OCI-LY7 (cell line): Measurements from ENCODE around the gene ATP11A. TPM values are rescaled to one million over a fixed set of nuclear protein-coding genes. Genes with fewer than 3 reads are reported as not detected.

Experiments used
- BruUV-seq: library from RNA; stranded (reverse); fragments of 400-500 nt; replicated peaks from 2 replicates; lab custom pipeline; 2021; lab: Mats Ljungman, UMichigan
- CTCF ChIA-PET: fragments of 300-600 bp; sonication (Branson Sonifier 250); formaldehyde crosslinking; loops from one replicate; lab custom pipeline; 2022; ENCODE audit warnings: antibody characterized with exemption; ENCODE audit not compliant: unreplicated experiment; lab: Charles Lee
- POLR2A ChIA-PET: fragments of 300-600 bp; sonication (Branson Sonifier 250); formaldehyde crosslinking; loops from one replicate; lab custom pipeline; 2022; ENCODE audit warnings: antibody characterized with exemption; lab: Charles Lee
- DNase-seq: peaks from one replicate; pipeline ENCODE4 v3.0.0-alpha.2; 2015; ENCODE audit warnings: low spot score
- H2AFZ ChIP-seq: fragments of 200-600 bp; sonication (generic), shearing (Covaris generic); 2 replicates; pipeline ENCODE4 v1.6.1; 2014; ENCODE audit warnings: mild to moderate bottlenecking, antibody characterized with exemption, low read length, moderate library complexity
- H3K27ac ChIP-seq: fragments of 200-600 bp; sonication (generic); 2 replicates; pipeline ENCODE4 v1.5.1; 2014; ENCODE audit warnings: mixed run types, low read depth, mild to moderate bottlenecking, moderate library complexity, low read length, inconsistent platforms; ENCODE audit not compliant: poor library complexity, severe bottlenecking
- H3K36me3 ChIP-seq: fragments of 200-600 bp; sonication (generic); 2 replicates; pipeline ENCODE4 v1.6.1; 2014; ENCODE audit warnings: mild to moderate bottlenecking, antibody characterized with exemption, low read length, moderate library complexity, mixed read lengths; ENCODE audit not compliant: insufficient read depth
- H3K4me1 ChIP-seq: fragments of 200-600 bp; sonication (generic); 2 replicates; pipeline ENCODE4 v1.5.1; 2014; ENCODE audit warnings: mild to moderate bottlenecking, low read length; ENCODE audit not compliant: insufficient read depth, poor library complexity, severe bottlenecking
- H3K4me2 ChIP-seq: fragments of 200-600 bp; sonication (generic); 2 replicates; pipeline ENCODE4 v1.6.1; 2014; ENCODE audit warnings: mild to moderate bottlenecking, low read length
- H3K4me3 ChIP-seq: fragments of 200-600 bp; sonication (generic); 2 replicates; pipeline ENCODE4 v1.5.1; 2014; ENCODE audit warnings: mild to moderate bottlenecking, low read depth, low read length; ENCODE audit not compliant: poor library complexity, severe bottlenecking
- H3K79me2 ChIP-seq: fragments of 200-600 bp; sonication (generic); 2 replicates; pipeline ENCODE4 v1.6.1; 2016; ENCODE audit warnings: low read depth, mild to moderate bottlenecking, low read length, moderate library complexity, mixed read lengths; ENCODE audit not compliant: insufficient read depth
- H3K9me2 ChIP-seq: fragments of 200-600 bp; sonication (generic); 2 replicates; pipeline ENCODE4 v1.6.1; 2016; ENCODE audit warnings: mild to moderate bottlenecking, low read length, mixed read lengths; ENCODE audit not compliant: insufficient read depth
- H3K9me3 ChIP-seq: fragments of 200-600 bp; sonication (generic); 2 replicates; pipeline ENCODE4 v1.6.1; 2014; ENCODE audit warnings: mild to moderate bottlenecking, mixed run types, low read length, mixed read lengths
- H4K20me1 ChIP-seq: fragments of 200-600 bp; sonication (generic); 2 replicates; pipeline ENCODE4 v1.6.1; 2014; ENCODE audit warnings: mild to moderate bottlenecking, antibody characterized with exemption, low read length, moderate library complexity, mixed read lengths; ENCODE audit not compliant: insufficient read depth
- CTCF ChIP-seq: fragments of 200-600 bp; sonication (generic); conservative IDR thresholded peaks from 2 replicates; pipeline ENCODE4 v1.5.1; 2014; ENCODE audit warnings: mild to moderate bottlenecking, antibody characterized with exemption, low read length, moderate library complexity, mixed read lengths
- EZH2phosphoT487 ChIP-seq: fragments of 200-600 bp; sonication (generic); IDR thresholded peaks from 2 replicates; pipeline ENCODE4 v1.6.1; 2018; ENCODE audit warnings: low read depth, borderline replicate concordance, mild to moderate bottlenecking, mixed run types, antibody characterized with exemption, low read length, moderate library complexity, mixed read lengths
- intact Hi-C: fragments of 100-400 bp; cut with micrococcal nuclease; formaldehyde crosslinking; loops from one replicate; pipeline ENCODE4 v1.10.0; 2022; ENCODE audit not compliant: unreplicated experiment
- total RNA-seq, 2 experiments: library from RNA; depleted of rRNA in 1 of 2; stranded (reverse); fragments of >200 nt in 1 of 2; shearing (Covaris generic) in 1 of 2; gene quantifications; 2 replicates each; pipeline ENCODE4 v1.2.3, GENCODE V29; 2014 to 2022

Gene ATP11A
- total RNA-seq, 2 experiments from 2014 or later, result 8.8 to 23.1 TPM

GRCh38 chr13:112720814-112721197, 31.0 kb downstream of the ATP11A start:
- ChIA-PET CTCF (no interaction called here), POLR2A (no interaction called here)
- H4K20me1 ChIP-seq, result no peaks in the 10 kb centered on the region

GRCh38 chr13:112721198-112722104, 31.6 kb downstream of the ATP11A start:
- no peak overlapping the region for H2AFZ ChIP-seq
- H3K79me2 ChIP-seq, result no peaks in the 10 kb centered on the region
- BruUV-seq, result no TSS peak
- H3K9me3 ChIP-seq, result no peaks in the 10 kb centered on the region
- DNase-seq, result no peak
- POLR2A ChIA-PET, result no interaction called here
- TF ChIP-seq EZH2phosphoT487 (no peak), CTCF (no peak)
- H3K27ac ChIP-seq, result no peak overlapping the region
- no peaks in the 10 kb centered on the region for H3K4me1 ChIP-seq
- intact Hi-C loops, result no loop called here
- H3K9me2 ChIP-seq, result no peaks in the 10 kb centered on the region
- no peaks in the 10 kb centered on the region for H4K20me1 ChIP-seq
- H3K36me3 ChIP-seq, result no peaks in the 10 kb centered on the region
- H3K4me2 ChIP-seq, result no peak overlapping the region
- no peak overlapping the region for H3K4me3 ChIP-seq
- CTCF ChIA-PET, result no interaction called here

More at GRCh38 chr13:112720814-112721197, 31.0 kb downstream of the ATP11A start:
- Histone ChIP-seq H3K9me2 (no peaks in the 10 kb centered on the region), H3K27ac (no peak overlapping the region), H3K4me1 (no peaks in the 10 kb centered on the region), H3K9me3 (no peaks in the 10 kb centered on the region), H3K4me2 (no peak overlapping the region), H3K36me3 (no peaks in the 10 kb centered on the region), H3K79me2 (no peaks in the 10 kb centered on the region), H3K4me3 (no peak overlapping the region), H2AFZ (no peak overlapping the region)
- TF ChIP-seq EZH2phosphoT487 (no peak), CTCF (no peak)
- no peak for DNase-seq
- no TSS peak for BruUV-seq
- intact Hi-C loops, result no loop called here
